HG02970 (cell line): Measurements from ENCODE around the gene CXCR3.

Experiments
- ATAC-seq: cut with Tn5 transposase; IDR thresholded peaks from one replicate; pipeline ENCODE4 v1.9.1; 2021; ENCODE audit warnings: mild to moderate bottlenecking, moderate library complexity, moderate number of reproducible peaks; ENCODE audit not compliant: unreplicated experiment, low FRiP score

Gene CXCR3

DNA sequence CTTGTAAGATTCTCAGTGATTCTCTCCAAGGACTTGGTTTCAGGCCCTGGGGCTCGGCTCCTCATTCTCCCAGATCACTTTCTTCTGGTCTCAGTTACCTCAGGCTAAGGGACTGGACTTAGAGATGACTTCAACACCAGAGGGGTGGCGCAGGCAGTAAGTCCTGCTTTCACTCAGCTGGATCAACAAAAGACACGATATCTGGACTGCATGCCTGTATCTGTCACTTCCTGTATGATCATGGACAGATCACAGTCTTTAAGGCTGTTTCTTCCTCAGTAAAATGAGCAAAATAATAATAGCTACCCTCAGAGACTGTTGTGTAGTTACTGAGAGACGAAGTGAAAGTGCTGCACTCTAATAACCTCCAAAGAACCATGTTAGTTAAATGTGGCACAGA lies 19.5 kb upstream of the CXCR3 start:
- no peak for ATAC-seq

- no peak for ATAC-seq
These were observed 18.9 kb upstream of the CXCR3 start for GRCh38 chrX:71637253-71637618.

DNA sequence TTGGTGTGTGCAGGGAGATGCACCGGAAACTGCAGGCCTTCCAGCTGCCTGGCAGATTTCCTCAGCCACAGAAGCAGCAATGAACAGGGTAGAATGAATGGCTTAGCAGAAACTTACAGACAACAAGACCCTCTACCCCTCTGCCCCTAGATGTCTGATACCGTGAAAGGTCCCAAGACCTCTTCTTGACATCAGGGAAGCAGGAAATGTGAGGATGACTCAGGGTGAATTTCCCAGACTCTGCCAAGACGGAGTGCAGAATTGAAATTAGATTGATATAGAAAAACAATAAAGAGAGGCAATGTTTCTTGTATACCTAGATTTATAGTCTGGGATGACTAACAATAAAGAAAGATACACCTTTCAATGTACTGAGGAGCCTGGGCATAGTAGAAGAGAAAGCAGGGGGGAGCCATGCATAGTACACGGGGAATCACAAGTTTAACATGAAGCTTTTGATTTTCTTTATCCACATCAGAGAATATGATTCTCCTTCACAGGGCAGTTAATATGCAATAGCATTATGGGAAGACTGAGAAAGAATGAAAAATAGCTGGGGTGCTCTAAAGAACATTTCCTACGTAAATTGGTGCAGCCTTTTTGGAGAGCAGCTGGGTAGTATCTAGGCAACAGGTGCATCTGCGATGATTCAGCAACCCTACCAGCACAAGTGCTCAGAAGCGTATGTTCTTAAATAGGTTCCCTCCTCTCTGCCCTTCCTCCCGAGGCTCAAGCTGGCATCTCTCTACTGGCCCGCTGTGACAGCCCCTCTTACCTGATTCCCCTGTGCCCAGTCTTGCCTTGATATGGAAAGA lies 18.3 kb upstream of the CXCR3 start:
- no peak for ATAC-seq

DNA sequence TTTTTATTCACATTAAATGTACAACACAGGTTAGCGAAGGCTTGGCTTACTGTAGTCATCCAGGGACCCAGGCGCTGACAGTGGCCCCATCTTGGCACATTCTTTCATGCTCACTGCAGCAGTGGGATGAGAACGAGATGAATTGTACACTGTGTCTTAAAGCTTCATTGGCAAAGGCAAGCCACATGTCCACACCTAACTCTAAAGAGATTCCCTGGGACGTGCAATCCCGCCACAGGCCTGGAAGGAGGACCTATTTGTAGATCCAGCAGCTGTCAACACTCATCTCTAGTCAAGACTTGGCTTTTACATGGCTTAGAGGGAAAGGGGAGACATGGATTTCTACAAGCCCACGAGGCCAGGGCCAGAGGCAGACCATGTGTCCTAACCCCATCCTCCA lies 16.1 kb upstream of the CXCR3 start:
- ATAC-seq, result no peak

GRCh38 chrX:71632923-71633657 lies 14.8 kb upstream of the CXCR3 start:
- ATAC-seq, result no peak

DNA sequence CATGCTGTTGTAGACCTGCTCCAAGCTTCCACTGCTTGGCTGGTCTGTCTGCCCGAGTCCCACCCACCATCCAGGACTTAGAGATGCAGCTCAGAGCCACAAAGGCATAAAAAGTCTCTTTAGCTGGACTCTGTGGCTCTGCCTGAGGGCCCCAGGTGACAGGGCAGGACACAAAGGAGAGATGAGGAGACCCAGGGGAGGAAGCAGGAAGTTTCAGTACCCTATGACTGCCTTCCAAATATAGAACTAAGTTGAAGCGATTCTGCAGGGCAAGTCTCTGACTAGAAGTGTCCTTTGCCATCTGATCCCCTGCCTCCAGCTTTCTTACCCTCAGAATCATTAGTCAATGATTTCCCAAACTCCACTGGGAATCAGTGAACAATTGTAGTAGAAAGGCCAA lies 11.2 kb upstream of the CXCR3 start:
- no peak for ATAC-seq

GRCh38 chrX:71627588-71628404 lies 9.5 kb upstream of the CXCR3 start:
- no peak for ATAC-seq

GRCh38 chrX:71626576-71626975 lies 8.3 kb upstream of the CXCR3 start:
- no peak for ATAC-seq

DNA sequence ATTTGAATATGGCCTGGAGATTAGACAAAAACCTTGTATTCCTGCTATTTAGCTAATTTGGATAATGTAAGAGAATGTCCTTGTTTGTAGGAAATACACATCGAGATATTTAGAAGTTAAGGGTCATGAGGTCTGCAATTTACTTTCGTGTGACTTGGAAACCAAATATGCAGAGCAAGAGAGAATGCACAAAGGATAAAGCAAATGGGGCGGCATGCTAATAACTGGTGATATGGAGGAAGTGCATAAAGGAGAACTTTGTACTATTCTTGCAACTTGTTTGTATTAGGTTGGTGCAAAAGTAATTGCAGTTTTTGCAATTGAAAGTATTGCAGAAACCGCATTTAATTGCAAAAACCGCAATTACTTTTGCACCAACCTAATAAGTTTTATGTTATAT lies 7.2 kb upstream of the CXCR3 start:
- ATAC-seq, result no peak

DNA sequence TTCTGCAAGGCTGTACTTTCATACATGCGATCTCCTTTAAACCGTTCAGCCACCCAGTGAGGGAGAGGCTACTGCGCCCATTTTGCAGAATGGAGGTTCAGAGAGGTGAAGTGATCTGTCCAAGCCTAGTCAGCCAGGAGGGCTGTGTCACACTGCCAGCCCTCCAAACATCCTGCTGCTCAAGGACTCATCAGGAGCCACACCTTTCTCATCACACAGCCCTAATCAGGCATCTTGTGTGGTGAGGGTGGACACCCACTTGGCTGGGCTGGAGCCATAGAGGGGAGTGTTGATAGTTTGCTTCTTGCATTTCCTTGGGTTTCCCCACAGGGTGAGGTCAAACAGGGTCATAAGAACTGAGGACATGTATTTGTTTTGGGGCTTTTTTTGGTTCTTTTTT lies 5.4 kb upstream of the CXCR3 start:
- ATAC-seq, result no peak

DNA sequence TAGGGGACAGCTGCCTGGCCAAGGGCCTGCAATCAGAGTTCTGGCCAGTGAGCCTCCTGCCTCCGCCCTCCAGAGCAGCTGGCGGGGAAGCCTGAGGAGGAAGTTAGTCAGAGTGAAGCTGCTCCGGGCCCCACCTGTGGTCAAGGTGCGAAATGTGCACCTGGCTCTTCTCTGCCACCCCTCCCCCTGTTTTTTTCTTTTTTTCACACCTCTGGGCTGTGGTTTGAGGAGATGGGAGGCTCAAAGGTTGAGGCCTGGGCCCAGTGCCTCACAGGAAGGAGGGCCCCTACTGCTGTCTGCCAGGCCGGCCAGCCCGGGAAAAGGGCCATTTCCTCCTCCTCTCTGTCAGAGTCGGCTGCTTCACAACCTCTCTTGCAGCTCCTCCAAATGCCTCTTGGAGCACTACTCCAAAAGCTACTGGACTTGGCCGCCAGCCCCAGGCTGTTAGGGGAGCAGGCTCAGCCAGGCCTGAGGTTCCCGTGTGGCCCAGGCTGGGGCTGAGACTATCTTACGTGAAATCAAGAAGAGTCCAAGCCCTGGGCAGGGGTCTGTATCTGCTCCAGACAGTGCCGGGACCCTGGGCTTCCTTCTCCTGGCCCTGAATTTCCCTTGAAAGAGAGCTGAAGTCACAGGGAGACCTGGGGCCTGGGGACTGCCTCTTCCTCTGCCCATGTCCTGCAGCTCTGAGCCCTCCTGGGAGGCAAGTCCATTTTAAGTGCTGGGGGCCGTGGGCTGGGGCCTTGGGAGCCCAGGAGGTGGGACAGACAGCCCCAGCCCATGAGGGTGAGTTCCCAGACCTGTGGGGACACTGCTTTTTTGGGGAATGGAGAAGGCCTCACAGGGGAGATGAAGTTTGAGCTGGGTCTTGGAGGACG lies 4.5 kb upstream of the CXCR3 start:
- ATAC-seq, result peak; percentile 37

DNA sequence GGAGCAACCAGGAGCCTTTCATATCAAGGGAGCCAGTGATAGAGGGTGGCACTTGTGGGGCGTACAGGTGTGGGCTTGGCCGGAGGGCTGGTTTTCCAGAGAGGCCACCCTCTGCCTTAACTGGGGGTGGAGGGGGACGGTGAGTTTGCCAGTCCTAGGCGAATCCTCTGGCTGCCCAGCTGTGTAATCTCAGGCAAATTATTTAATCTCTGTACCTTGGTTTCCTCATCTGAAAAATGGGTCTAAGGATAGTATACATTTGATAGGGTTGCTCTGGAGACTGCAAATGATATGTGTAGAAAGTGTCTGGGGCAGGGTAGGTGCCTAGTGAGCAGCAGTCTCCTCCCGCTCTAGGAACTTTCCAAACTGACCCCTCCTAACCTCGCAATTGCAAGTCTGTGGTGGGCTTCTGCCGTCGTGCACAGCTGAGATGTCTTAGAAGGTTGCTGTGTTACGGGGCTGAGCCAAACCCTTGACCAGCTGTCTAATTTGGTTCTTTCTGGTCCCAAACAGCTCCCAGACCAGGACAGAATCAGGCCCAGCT lies 3.8 kb upstream of the CXCR3 start:
- no peak for ATAC-seq

- ATAC-seq, result no peak
These were observed 3.3 kb upstream of the CXCR3 start for GRCh38 chrX:71621603-71622002.

GRCh38 chrX:71619986-71620385 lies 1.7 kb upstream of the CXCR3 start:
- no peak for ATAC-seq

- ATAC-seq, result no peak
These were observed 882 bp upstream of the CXCR3 start for GRCh38 chrX:71619193-71619592.

GRCh38 chrX:71618787-71619186 lies 476 bp upstream of the CXCR3 start:
- ATAC-seq, result no peak

- ATAC-seq, result no peak
These were observed 569 bp downstream of the CXCR3 start for GRCh38 chrX:71617742-71618141.

DNA sequence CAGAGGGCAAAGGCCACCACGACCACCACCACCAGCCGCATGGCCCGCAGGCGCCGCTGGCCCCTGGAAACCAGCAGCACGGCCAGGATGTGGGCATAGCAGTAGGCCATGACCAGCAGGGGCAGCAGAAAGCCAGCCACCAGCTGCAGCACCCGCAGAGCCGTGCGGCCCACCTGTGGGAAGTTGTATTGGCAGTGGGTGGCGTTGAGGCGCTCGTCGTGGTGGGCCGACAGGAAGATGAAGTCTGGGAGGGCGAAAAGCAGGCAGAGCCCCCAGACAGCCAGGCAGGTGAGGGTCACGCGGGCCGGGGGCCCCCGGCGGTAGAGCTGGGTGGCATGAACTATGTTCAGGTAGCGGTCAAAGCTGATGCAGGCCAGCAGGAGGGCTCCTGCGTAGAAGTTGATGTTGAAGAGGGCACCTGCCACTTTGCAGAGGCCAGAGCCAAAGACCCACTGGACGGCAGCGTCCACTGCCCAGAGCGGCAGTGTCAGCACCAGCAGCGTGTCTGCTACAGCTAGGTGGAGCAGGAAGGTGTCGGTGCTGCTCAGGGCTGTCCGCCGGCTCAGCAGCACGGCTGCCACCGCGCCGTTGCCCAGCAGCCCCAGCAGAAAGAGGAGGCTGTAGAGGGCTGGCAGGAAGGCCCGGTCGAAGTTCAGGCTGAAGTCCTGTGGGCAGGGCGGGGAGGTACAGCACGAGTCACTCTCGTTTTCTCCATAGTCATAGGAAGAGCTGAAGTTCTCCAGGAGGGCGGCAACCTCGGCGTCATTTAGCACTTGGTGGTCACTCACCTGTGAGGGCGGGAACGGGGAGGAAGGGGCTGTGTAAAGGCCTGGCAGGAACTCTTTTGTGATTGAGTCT lies 1.4 kb downstream of the CXCR3 start:
- ATAC-seq, result no peak

GRCh38 chrX:71615954-71616353 lies 2.4 kb downstream of the CXCR3 start:
- no peak for ATAC-seq
